DOHH2 (cell line): Measurements from ENCODE around the gene SAMD9.

ENCODE experiments used
- H3F3A ChIP-seq: fragments of 200-600 bp; sonication (generic), shearing (Covaris generic); 2 replicates; pipeline ENCODE4 v1.6.0; 2016; ENCODE audit warnings: antibody characterized with exemption, mild to moderate bottlenecking; ENCODE audit not compliant: control insufficient read depth, insufficient read depth
- H3K27ac ChIP-seq: fragments of 200-600 bp; sonication (generic); 2 replicates; pipeline ENCODE4 v1.5.1; 2014; ENCODE audit warnings: low read depth, mild to moderate bottlenecking, low read length, moderate library complexity
- H3K27me3 ChIP-seq: fragments of 200-600 bp; sonication (generic); 2 replicates; pipeline ENCODE4 v1.6.1; 2014; ENCODE audit warnings: mild to moderate bottlenecking, low read length, mixed read lengths; ENCODE audit not compliant: control insufficient read depth
- H3K36me3 ChIP-seq: fragments of 200-600 bp; sonication (generic); 2 replicates; pipeline ENCODE4 v1.6.1; 2014; ENCODE audit warnings: mild to moderate bottlenecking, low read length, moderate library complexity, mixed read lengths; ENCODE audit not compliant: control insufficient read depth
- H3K4me1 ChIP-seq: fragments of 200-600 bp; sonication (generic); 2 replicates; pipeline ENCODE4 v1.6.1; 2014; ENCODE audit warnings: mild to moderate bottlenecking, low read length, mixed read lengths; ENCODE audit not compliant: control insufficient read depth
- H3K4me2 ChIP-seq: fragments of 200-600 bp; sonication (generic); 2 replicates; pipeline ENCODE4 v1.6.0; 2014; ENCODE audit warnings: mild to moderate bottlenecking, low read length, moderate library complexity
- H3K4me3 ChIP-seq: fragments of 200-600 bp; sonication (generic); 2 replicates; pipeline ENCODE4 v1.5.1; 2014; ENCODE audit warnings: mild to moderate bottlenecking, low read length, mixed read lengths
- H3K79me2 ChIP-seq: fragments of 200-600 bp; sonication (generic); 2 replicates; pipeline ENCODE4 v1.6.1; 2014; ENCODE audit warnings: mild to moderate bottlenecking, low read length, mixed read lengths; ENCODE audit not compliant: control insufficient read depth
- H3K9me2 ChIP-seq: fragments of 200-600 bp; sonication (generic); replicated peaks from 2 replicates; pipeline ENCODE4 v1.6.1; 2014; ENCODE audit warnings: mild to moderate bottlenecking, low read length, mixed read lengths; ENCODE audit not compliant: control insufficient read depth
- H3K9me3 ChIP-seq: fragments of 200-600 bp; sonication (generic); 2 replicates; pipeline ENCODE4 v1.6.1; 2014; ENCODE audit warnings: antibody characterized with exemption, low read length, mixed read lengths; ENCODE audit not compliant: control insufficient read depth, insufficient read depth
- H4K20me1 ChIP-seq: fragments of 200-600 bp; sonication (generic); 2 replicates; pipeline ENCODE4 v1.6.0; 2014; ENCODE audit warnings: low read depth, mild to moderate bottlenecking, antibody characterized with exemption, low read length, moderate library complexity; ENCODE audit not compliant: control insufficient read depth, insufficient read depth
- EZH2phosphoT487 ChIP-seq: fragments of 200-600 bp; sonication (generic); IDR thresholded peaks from 2 replicates; pipeline ENCODE4 v1.6.1; 2017; ENCODE audit warnings: borderline replicate concordance, mild to moderate bottlenecking, antibody characterized with exemption, low read length, moderate library complexity, mixed read lengths
- TF ChIP-seq, protein P1 (sequence below): fragments of 200-600 bp; sonication (generic); IDR thresholded peaks from one replicate; pipeline ENCODE4 v1.5.1; 2014; ENCODE audit warnings: antibody characterized with exemption, mild to moderate bottlenecking, low read depth, low read length; ENCODE audit not compliant: poor library complexity, severe bottlenecking

Gene SAMD9

GRCh38 chr7:93156884-93157283 lies 39.1 kb upstream of the SAMD9 start:
- peaks cover 8% of the 10 kb centered on the region; the same call in 1 of the 2 replicates for H3K9me3 ChIP-seq

GRCh38 chr7:93150200-93150835 lies 32.5 kb upstream of the SAMD9 start:
- H3K79me2 ChIP-seq, result no peaks in the 10 kb centered on the region
- no peaks in the 10 kb centered on the region for H3K27me3 ChIP-seq
- H3K36me3 ChIP-seq, result no peaks in the 10 kb centered on the region
- H3F3A ChIP-seq, result no peaks in the 10 kb centered on the region
- no peaks in the 10 kb centered on the region; the same call in 1 of the 2 replicates for H3K9me2 ChIP-seq
- no peaks in the 10 kb centered on the region for H4K20me1 ChIP-seq
- TF ChIP-seq, protein P1, sequence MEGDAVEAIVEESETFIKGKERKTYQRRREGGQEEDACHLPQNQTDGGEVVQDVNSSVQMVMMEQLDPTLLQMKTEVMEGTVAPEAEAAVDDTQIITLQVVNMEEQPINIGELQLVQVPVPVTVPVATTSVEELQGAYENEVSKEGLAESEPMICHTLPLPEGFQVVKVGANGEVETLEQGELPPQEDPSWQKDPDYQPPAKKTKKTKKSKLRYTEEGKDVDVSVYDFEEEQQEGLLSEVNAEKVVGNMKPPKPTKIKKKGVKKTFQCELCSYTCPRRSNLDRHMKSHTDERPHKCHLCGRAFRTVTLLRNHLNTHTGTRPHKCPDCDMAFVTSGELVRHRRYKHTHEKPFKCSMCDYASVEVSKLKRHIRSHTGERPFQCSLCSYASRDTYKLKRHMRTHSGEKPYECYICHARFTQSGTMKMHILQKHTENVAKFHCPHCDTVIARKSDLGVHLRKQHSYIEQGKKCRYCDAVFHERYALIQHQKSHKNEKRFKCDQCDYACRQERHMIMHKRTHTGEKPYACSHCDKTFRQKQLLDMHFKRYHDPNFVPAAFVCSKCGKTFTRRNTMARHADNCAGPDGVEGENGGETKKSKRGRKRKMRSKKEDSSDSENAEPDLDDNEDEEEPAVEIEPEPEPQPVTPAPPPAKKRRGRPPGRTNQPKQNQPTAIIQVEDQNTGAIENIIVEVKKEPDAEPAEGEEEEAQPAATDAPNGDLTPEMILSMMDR, result no peak
- no peak for TF ChIP-seq EZH2phosphoT487
- H3K4me3 ChIP-seq, result no peak overlapping the region
- H3K4me1 ChIP-seq, result no peaks in the 10 kb centered on the region
- no peak overlapping the region for H3K27ac ChIP-seq
- H3K4me2 ChIP-seq, result no peak overlapping the region
- no peaks in the 10 kb centered on the region for H3K9me3 ChIP-seq

More at GRCh38 chr7:93156884-93157283, 39.1 kb upstream of the SAMD9 start:
- H3K4me2 ChIP-seq, result no peak overlapping the region
- H3F3A ChIP-seq, result no peaks in the 10 kb centered on the region
- H3K9me2 ChIP-seq, result no peaks in the 10 kb centered on the region; the same call in 1 of the 2 replicates
- TF ChIP-seq, protein P1, result no peak
- TF ChIP-seq EZH2phosphoT487, result no peak
- H3K27me3 ChIP-seq, result no peaks in the 10 kb centered on the region
- no peaks in the 10 kb centered on the region for H3K4me1 ChIP-seq
- no peak overlapping the region for H3K27ac ChIP-seq
- H4K20me1 ChIP-seq, result no peaks in the 10 kb centered on the region
- no peaks in the 10 kb centered on the region for H3K36me3 ChIP-seq
- no peaks in the 10 kb centered on the region for H3K79me2 ChIP-seq
- no peak overlapping the region for H3K4me3 ChIP-seq

- no peak overlapping the region for H3K4me3 ChIP-seq
- H3K9me3 ChIP-seq, result no peaks in the 10 kb centered on the region
- H3K27me3 ChIP-seq, result no peaks in the 10 kb centered on the region
- no peaks in the 10 kb centered on the region for H3K9me2 ChIP-seq
- no peaks in the 10 kb centered on the region for H3K36me3 ChIP-seq
- H3K4me1 ChIP-seq, result no peaks in the 10 kb centered on the region
- H3K79me2 ChIP-seq, result no peaks in the 10 kb centered on the region
- no peak overlapping the region for H3K27ac ChIP-seq
- no peaks in the 10 kb centered on the region for H3F3A ChIP-seq
- H4K20me1 ChIP-seq, result no peaks in the 10 kb centered on the region
- TF ChIP-seq EZH2phosphoT487, result no peak
- TF ChIP-seq, protein P1, result no peak
- no peak overlapping the region for H3K4me2 ChIP-seq
Observed at GRCh38 chr7:93148727-93149126, 30.9 kb upstream of the SAMD9 start.
